GM12878 (cell line): ENCODE measurements around the gene TSPAN5. TPM values are rescaled to one million over a fixed set of nuclear protein-coding genes. Genes with fewer than 3 reads are reported as not detected.

Experiments used
- ATAC-seq: fragments of 200-7000 bp; cut with Tn5 transposase; 3 replicates; pipeline ENCODE4 v1.9.1; 2020; ENCODE audit warnings: mild to moderate bottlenecking, moderate library complexity
- BruUV-seq: library from RNA; stranded (reverse); fragments of 400-500 nt; replicated peaks from 2 replicates; lab custom pipeline; 2021; lab: Mats Ljungman, UMichigan
- CTCF ChIA-PET: fragments of 300-600 bp; sonication (Branson Sonifier 250); formaldehyde crosslinking; extraction: SDS; loops from one replicate; lab custom pipeline; 2021; ENCODE audit warnings: inconsistent platforms; lab: Yijun Ruan, JAX
- POLR2A ChIA-PET: fragments of 350-600 bp; formaldehyde crosslinking; extraction: SDS; loops from one replicate; lab custom pipeline; 2021; ENCODE audit warnings: inconsistent platforms; lab: Charles Lee
- RAD21 ChIA-PET: fragments of 300-600 bp; sonication (Branson Sonifier 250); formaldehyde crosslinking; loops from one replicate; lab custom pipeline; 2023; ENCODE audit warnings: antibody characterized with exemption; ENCODE audit not compliant: unreplicated experiment; lab: Charles Lee
- SMC1A ChIA-PET: fragments of 300-600 bp; sonication (Branson Sonifier 250); formaldehyde crosslinking; loops from one replicate; lab custom pipeline; 2023; ENCODE audit not compliant: unreplicated experiment, uncharacterized antibody; lab: Charles Lee
- DNase-seq: peaks from one replicate; pipeline ENCODE4 v3.0.0-alpha.2; 2011; ENCODE audit warnings: low read depth, low spot score
- FAIRE-seq: peaks from 3 replicates; lab custom pipeline; 2011; peaks lifted over from hg19 to GRCh38; lab: Jason Lieb, UNC
- H2AFZ ChIP-seq: 2 replicates; pipeline ENCODE4 v1.6.0; 2011; ENCODE audit warnings: low read depth, low read length, control low read depth; ENCODE audit not compliant: control insufficient read depth
- H3K27ac ChIP-seq: 2 replicates; pipeline ENCODE4 v1.5.1; 2011; ENCODE audit warnings: control low read depth; ENCODE audit not compliant: control insufficient read depth, insufficient read depth
- H3K27me3 ChIP-seq, 2 experiments: replicated peaks in 1 of 2; 2 replicates each; pipeline versions ENCODE4 v1.6.0 to v1.6.1; 2011; ENCODE audit warnings: low read length in 1 of 2; ENCODE audit not compliant: control insufficient read depth in 2 of 2, insufficient read depth in 2 of 2
- H3K36me3 ChIP-seq, 2 experiments: 2 replicates each; pipeline ENCODE4 v1.5.1; 2011; ENCODE audit warnings: low read length in 1 of 2; ENCODE audit not compliant: control insufficient read depth in 2 of 2, insufficient read depth in 2 of 2
- H3K4me1 ChIP-seq: 2 replicates; pipeline ENCODE4 v1.6.1; 2011; ENCODE audit warnings: mild to moderate bottlenecking, low read length, moderate library complexity, mixed read lengths; ENCODE audit not compliant: control insufficient read depth, insufficient read depth
- H3K4me2 ChIP-seq: 2 replicates; pipeline ENCODE4 v1.6.0; 2011; ENCODE audit warnings: control low read depth; ENCODE audit not compliant: control insufficient read depth, insufficient read depth
- H3K4me3 ChIP-seq: fragments of 200-600 bp; sonication (generic); 2 replicates; pipeline ENCODE4 v1.5.1; 2016
- H3K79me2 ChIP-seq: 2 replicates; pipeline ENCODE4 v1.6.0; 2011; ENCODE audit warnings: low read length; ENCODE audit not compliant: control insufficient read depth, insufficient read depth
- H3K9ac ChIP-seq: 2 replicates; pipeline ENCODE4 v1.8.0; 2011; ENCODE audit warnings: low read length, control low read depth, mixed read lengths; ENCODE audit not compliant: control insufficient read depth, insufficient read depth
- H3K9me3 ChIP-seq: replicated peaks from 3 replicates; pipeline ENCODE4 v1.5.1; 2011; ENCODE audit warnings: mild to moderate bottlenecking, low read length; ENCODE audit not compliant: control insufficient read depth, insufficient read depth
- H4K20me1 ChIP-seq: 2 replicates; pipeline ENCODE4 v1.6.0; 2011; ENCODE audit not compliant: control insufficient read depth, insufficient read depth
- ASH2L ChIP-seq: fragments of 300-600, 200-600 bp; sonication (generic); IDR thresholded peaks from 2 replicates; pipeline ENCODE4 v1.6.1; 2017; ENCODE audit warnings: low read depth, mild to moderate bottlenecking, borderline replicate concordance
- CBX5 ChIP-seq: sonication (generic); IDR thresholded peaks from 2 replicates; pipeline ENCODE4 v1.6.1; 2016; ENCODE audit warnings: low read depth, moderate library complexity, mild to moderate bottlenecking, inconsistent platforms
- CREB1 ChIP-seq: IDR thresholded peaks from 2 replicates; pipeline ENCODE4 v1.6.1; 2012; ENCODE audit warnings: low read depth, mild to moderate bottlenecking, inconsistent platforms
- EED ChIP-seq: sonication (generic); IDR thresholded peaks from 2 replicates; pipeline ENCODE4 v1.6.1; 2016; ENCODE audit warnings: antibody characterized with exemption, low read depth
- ELK1 ChIP-seq: IDR thresholded peaks from 2 replicates; pipeline ENCODE4 v1.6.1; 2012; ENCODE audit warnings: low read depth, low read length, improper control_type of control experiment
- GABPA ChIP-seq: IDR thresholded peaks from 2 replicates; pipeline ENCODE4 v1.6.1; 2014; ENCODE audit warnings: antibody characterized with exemption, low read depth, mild to moderate bottlenecking, inconsistent platforms
- GATAD2B ChIP-seq: fragments of 450-650 bp; conservative IDR thresholded peaks from 2 replicates; pipeline ENCODE4 v1.6.1; 2017; ENCODE audit warnings: low read depth, mild to moderate bottlenecking, moderate library complexity
- IKZF1 ChIP-seq: fragments of 450-650 bp; conservative IDR thresholded peaks from 2 replicates; pipeline ENCODE4 v1.6.1; 2017; ENCODE audit warnings: antibody characterized with exemption, mild to moderate bottlenecking
- MTA3 ChIP-seq: IDR thresholded peaks from 2 replicates; pipeline ENCODE4 v1.6.1; 2012; ENCODE audit warnings: low read length, inconsistent platforms, borderline replicate concordance
- RAD51 ChIP-seq: fragments of 450-650 bp; IDR thresholded peaks from 2 replicates; pipeline ENCODE4 v1.6.1; 2016; ENCODE audit warnings: moderate library complexity, mild to moderate bottlenecking, inconsistent platforms
- RCOR1 ChIP-seq: conservative IDR thresholded peaks from 2 replicates; pipeline ENCODE4 v1.6.1; 2012; ENCODE audit warnings: low read depth, low read length, improper control_type of control experiment
- RUNX3 ChIP-seq: IDR thresholded peaks from 2 replicates; pipeline ENCODE4 v1.6.1; 2012; ENCODE audit warnings: low read length, inconsistent platforms
- TBL1XR1 ChIP-seq: IDR thresholded peaks from 2 replicates; pipeline ENCODE4 v1.6.1; 2012; ENCODE audit warnings: low read depth, low read length, improper control_type of control experiment
- TCF12 ChIP-seq: IDR thresholded peaks from 2 replicates; pipeline ENCODE4 v1.6.1; 2011; ENCODE audit warnings: low read depth, mild to moderate bottlenecking, low read length
- WGBS: methylation state at CpG from one replicate; pipeline ENCODE4 v1.1.6; 2016; ENCODE audit warnings: low lambda C conversion rate; ENCODE audit not compliant: insufficient replicate concordance, insufficient coverage; ENCODE audit errors: missing lambda C conversion rate; 5-methylcytosine and 5-hydroxymethylcytosine counted together
- in situ Hi-C: fragments of 300-500 bp; cut with MboI; formaldehyde crosslinking; loops from 9 replicates; pipeline ENCODE4 v1.14.3; 2018; ENCODE audit warnings: mixed read lengths
- intact Hi-C: fragments of 100-400 bp; cut with micrococcal nuclease; formaldehyde crosslinking; loops from one replicate; pipeline ENCODE4 v1.14.2; 2022; ENCODE audit not compliant: unreplicated experiment
- polyA plus RNA-seq, 11 experiments: library from polyadenylated mRNA; depleted of rRNA in 4 of 11; unstranded in 6 of 11; stranded (reverse) in 5 of 11; fragments of >200 nt; fragmentation: Nextera tagmentation in 4 of 11; fragmentation: Illumina TruSeq in 1 of 11; extraction: Ambion mirVana in 4 of 11; extraction: Trizol in 1 of 11; gene quantifications; 1 replicate in 1 of 11; 2 replicates in 10 of 11; pipeline versions ENCODE4 v1.2.1 to v1.2.3, GENCODE V29; 2011 to 2016; ENCODE audit warnings: inconsistent platforms in 2 of 11, missing spikeins in 2 of 11, low read depth in 1 of 11
- total RNA-seq, 4 experiments: library from RNA; depleted of rRNA in 3 of 4; stranded (reverse); fragments of >200 nt in 3 of 4; fragmentation: Illumina TruSeq in 1 of 4; extraction: Trizol in 1 of 4; gene quantifications; 2 replicates each; pipeline versions ENCODE4 v1.2.1 to v1.2.3, GENCODE V29; 2013 to 2021
- TF ChIP-seq, protein P1 (sequence below): IDR thresholded peaks from 2 replicates; pipeline ENCODE4 v1.6.1; 2011; ENCODE audit warnings: borderline replicate concordance, low read depth, mild to moderate bottlenecking, moderate library complexity, low read length; ENCODE audit not compliant: insufficient read depth, poor library complexity, severe bottlenecking
- TF ChIP-seq, protein P2 (sequence below): IDR thresholded peaks from 2 replicates; pipeline ENCODE4 v1.6.1; 2011; ENCODE audit warnings: low read depth, mild to moderate bottlenecking, low read length, moderate library complexity, borderline replicate concordance; ENCODE audit errors: extremely low read depth

TSPAN5 gene
- total and polyA plus RNA-seq, 10 of the 15 experiments (the other 5 are each of a cell fraction or from before 2014, with no cell fraction given): 0.09 to 8.2 (median 0.27) TPM

DNA sequence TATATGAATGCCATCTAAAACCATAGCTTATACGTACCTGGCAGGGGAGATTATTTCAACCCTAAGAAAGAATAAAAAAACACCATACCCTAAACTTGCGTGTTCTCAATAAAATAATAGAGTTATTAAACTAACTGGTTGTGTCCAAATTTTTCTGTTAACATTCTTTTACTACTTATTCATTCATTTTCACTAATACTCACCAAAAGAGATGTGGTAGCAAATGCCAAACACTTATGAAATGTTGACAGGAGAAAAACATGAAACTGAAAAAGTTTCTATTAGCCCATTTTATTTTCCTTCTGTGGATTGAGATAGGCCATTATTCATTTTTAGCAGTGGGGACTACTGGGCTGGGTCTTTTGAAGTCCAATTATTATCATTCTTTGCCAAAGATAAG is 102.0 kb downstream of the TSPAN5 start (continued):
- TF ChIP-seq MTA3 (no peak), TCF12 (no peak), ELK1 (no peak)

DNA sequence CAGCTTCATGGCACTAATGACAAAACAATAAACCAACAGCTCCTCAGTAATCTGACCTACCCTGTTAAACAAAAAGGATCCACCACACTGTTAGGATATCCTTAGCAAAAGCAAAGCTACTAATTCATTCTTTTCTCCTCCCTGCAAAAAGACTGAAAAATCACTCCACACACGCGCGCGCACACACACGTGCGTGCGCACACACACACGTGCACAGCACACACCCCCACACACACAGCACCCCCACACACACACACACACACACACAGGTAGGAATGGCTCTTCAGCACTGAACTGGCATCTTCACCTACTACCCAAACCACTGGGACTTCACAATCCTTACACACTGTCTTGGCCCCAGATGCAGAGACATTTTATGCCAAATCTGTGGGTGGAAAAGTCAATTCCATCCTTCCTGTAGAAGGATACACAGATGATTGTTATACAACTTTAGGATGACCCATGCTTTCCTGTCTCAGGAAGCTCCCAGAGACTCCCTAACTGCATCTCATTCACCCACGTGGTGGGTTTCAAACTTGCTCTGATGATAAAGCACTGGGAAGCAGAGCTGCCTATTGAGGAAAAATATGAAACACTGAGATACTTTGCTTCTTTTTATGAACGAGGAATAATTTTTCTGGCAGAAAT is 102.5 kb downstream of the TSPAN5 start:
- H3K4me1 ChIP-seq: no peaks in the 10 kb centered on the region
- TF ChIP-seq CBX5 (no peak), TCF12 (no peak), RAD51 (no peak), RUNX3 (no peak), ASH2L (no peak), GABPA (no peak), EED (no peak), GATAD2B (no peak), TBL1XR1 (no peak), IKZF1 (no peak), CREB1 (no peak), RCOR1 (no peak)
- TF ChIP-seq, protein P1, sequence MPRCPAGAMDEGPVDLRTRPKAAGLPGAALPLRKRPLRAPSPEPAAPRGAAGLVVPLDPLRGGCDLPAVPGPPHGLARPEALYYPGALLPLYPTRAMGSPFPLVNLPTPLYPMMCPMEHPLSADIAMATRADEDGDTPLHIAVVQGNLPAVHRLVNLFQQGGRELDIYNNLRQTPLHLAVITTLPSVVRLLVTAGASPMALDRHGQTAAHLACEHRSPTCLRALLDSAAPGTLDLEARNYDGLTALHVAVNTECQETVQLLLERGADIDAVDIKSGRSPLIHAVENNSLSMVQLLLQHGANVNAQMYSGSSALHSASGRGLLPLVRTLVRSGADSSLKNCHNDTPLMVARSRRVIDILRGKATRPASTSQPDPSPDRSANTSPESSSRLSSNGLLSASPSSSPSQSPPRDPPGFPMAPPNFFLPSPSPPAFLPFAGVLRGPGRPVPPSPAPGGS: no peak
- TF ChIP-seq, protein P2, sequence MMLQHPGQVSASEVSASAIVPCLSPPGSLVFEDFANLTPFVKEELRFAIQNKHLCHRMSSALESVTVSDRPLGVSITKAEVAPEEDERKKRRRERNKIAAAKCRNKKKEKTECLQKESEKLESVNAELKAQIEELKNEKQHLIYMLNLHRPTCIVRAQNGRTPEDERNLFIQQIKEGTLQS: no peak
- no peaks in the 10 kb centered on the region for H3K36me3 ChIP-seq
- intact Hi-C loops (no loop called here), in situ Hi-C loops (no loop called here)
- H3K79me2 ChIP-seq: no peaks in the 10 kb centered on the region
- ChIA-PET POLR2A (no interaction called here), RAD21 (no interaction called here), CTCF (interaction anchor here (1.0 kb wide), 1 partner anchor 9 kb away, joined by 3 read pairs; no protein-coding TSS in a partner anchor), SMC1A (interaction anchor here (0.6 to 1.5 kb wide), 3 partner anchors 11 to 1499 kb away, joined by 3 to 4 read pairs (median 3); no protein-coding TSS in a partner anchor)
- 50% methylated on average over 4 of the region's 10 CpGs for WGBS
- H3K27me3 ChIP-seq: no peaks in the 10 kb centered on the region
- ATAC-seq (no peak), FAIRE-seq (no peak), DNase-seq (no peak)
- H2AFZ ChIP-seq: no peak overlapping the region
- H3K4me2 ChIP-seq: no peak overlapping the region
- no peaks in the 10 kb centered on the region for H4K20me1 ChIP-seq
- H3K27ac ChIP-seq: no peak overlapping the region
- no peaks in the 10 kb centered on the region for H3K9me3 ChIP-seq
- H3K4me3 ChIP-seq: no peak overlapping the region
- H3K9ac ChIP-seq: no peak overlapping the region
- BruUV-seq: no TSS peak
